DMS 273 treated with DMSO at 0.1 percent for 48 hours (cell line): Measurements from ENCODE around the gene FZD10.

ENCODE experiments used
- DNase-seq: peaks from one replicate; lab custom pipeline; 2025; lab: John Stamatoyannopoulos, UW

FZD10 gene

GRCh38 chr12:130162267-130162666 is at the start of gene FZD10:
FZD10 (plus strand) TSS chr12:130162464; CDS start chr12:130162943, 479 bp downstream.
- peak; percentile 1 for DNase-seq

DNA sequence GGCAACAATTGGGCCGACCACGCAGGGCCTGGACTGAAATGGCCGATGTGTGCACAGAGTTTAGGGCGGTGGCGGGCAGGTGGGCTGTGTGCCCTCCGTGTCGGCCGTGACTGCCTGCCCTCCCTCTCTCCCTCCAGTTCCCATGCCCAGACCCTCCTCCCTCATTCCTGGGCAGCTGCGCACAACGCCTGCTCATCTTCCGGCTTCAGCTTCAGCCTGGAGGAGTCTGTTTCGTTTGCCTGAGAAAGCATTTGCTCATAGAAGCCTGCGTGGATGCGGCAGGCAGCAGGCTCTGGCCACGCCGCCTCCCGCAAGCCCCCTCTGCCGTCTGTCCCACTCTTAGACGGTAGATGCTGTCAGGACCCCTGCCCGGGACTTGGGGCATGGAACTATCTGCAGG is 47.3 kb upstream of the FZD10 start:
- no peak for DNase-seq

GRCh38 chr12:130115646-130116045 is 46.6 kb upstream of the FZD10 start:
- no peak for DNase-seq

DNA sequence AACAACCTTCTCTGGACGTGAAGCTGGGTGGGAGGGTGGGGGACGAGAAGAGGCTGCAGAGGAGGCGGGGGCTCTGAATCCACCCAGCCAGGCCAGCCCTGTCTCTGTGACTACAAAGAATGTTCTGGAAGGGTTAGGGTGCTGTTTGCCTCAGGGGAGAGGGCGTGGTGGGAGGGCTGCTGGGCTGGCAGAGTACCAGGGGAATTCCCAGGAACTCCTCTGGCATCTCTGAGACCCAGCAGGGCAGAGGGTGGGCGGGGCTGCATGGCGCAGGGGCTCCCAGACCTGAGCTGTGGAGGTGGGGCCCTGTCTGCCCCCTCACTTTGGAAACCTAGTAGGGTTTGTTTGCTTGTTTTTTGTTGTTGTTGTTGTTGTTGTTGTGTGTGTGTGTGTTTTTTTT is 45.5 kb upstream of the FZD10 start:
- DNase-seq, result no peak

GRCh38 chr12:130117233-130117632 is 45.0 kb upstream of the FZD10 start:
- DNase-seq, result no peak

DNA sequence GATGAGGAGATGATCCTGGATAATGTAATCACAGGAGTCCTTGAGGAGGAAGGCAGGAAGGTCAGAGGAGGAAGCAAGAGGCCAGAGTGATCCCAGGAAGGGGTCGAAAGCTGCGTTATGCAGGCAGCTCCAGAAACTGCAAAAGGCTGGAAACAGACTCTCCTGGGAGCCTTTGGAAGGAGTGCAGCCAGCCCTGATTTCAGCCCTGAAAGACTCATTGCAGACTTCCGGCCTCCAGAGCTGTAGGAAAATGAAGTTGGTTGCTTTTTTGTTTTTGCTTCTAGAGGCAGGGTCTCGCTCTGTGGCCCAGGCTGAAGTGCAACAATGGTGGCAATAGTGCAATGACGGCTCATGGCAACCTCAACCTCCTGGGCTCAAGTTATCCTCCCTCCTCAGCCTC is 44.6 kb upstream of the FZD10 start:
- no peak for DNase-seq

GRCh38 chr12:130118181-130118580 is 44.1 kb upstream of the FZD10 start:
- no peak for DNase-seq

DNA sequence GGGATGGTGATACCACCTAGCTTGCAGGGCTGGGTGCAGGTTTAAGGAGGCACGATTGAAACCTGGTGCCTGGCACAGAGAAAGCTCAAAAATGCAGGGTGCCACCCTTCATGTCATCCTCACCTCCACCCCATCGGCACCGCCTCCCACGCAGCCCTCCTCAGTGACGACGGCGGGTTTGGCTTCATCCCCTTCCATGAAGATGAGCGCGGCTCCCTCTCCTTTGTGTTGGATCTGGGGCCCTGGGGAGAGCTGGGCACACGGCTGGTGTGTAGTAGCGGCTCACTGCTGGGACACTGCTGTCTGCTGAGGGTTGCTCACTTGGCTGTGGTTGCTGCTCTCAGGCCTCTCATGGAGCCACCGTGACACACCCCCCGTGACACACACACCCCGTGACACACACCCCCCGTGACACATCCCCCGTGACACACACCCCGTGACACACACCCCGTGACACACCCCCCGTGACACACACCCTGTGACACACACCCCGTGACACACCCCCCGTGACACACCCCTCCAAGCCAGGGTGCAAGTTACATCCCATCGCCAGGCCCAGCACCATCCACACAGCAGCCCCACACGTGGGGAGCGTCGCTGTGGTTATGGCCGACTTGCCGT is 42.9 kb upstream of the FZD10 start:
- DNase-seq, result no peak

DNA sequence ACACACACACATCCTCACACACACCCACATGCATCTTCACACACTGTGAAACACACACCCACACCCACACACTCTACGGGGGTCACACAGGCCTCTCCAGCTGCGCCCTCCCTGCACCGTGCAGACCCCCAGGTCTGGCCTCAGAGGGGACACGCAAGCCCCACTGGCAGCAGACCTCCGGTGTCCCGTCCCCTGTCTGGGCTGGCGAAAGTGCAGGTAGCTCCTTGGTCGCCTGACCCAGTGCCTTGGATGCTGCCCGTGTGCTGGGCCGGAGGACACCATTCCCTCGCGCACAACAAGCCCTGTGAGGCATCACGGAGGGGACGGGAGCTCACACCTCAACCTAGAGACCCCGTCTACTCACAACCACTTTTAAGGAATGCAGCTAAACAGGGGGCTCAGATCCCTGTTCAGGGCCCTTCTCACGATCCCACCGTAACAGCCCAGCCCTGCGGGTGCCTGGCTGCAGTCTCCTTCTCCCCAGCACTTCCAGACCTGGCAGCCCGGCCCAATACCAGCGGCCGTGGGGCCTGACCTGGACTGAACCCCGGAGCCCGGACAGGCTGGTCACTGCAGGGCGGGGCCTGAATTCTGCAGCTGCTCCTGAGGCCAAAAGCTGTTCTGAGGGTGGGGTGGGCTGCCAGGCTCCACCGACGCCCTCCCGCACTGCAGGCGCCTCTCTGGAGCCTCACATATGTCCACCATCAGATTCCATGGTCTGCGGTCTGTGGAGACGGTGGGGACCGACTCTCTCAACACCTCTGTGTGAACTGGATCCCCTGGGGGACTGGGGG is 42.1 kb upstream of the FZD10 start:
- DNase-seq, result no peak

- no peak for DNase-seq
Measured at GRCh38 chr12:130121226-130122000, 40.9 kb upstream of the FZD10 start.

- DNase-seq, result no peak
Measured at GRCh38 chr12:130122356-130122755, 39.9 kb upstream of the FZD10 start.

- no peak for DNase-seq
Measured at GRCh38 chr12:130124106-130124505, 38.2 kb upstream of the FZD10 start.

- no peak for DNase-seq
Measured at GRCh38 chr12:130124605-130125244, 37.5 kb upstream of the FZD10 start.

- no peak for DNase-seq
Measured at GRCh38 chr12:130126023-130126432, 36.2 kb upstream of the FZD10 start.

DNA sequence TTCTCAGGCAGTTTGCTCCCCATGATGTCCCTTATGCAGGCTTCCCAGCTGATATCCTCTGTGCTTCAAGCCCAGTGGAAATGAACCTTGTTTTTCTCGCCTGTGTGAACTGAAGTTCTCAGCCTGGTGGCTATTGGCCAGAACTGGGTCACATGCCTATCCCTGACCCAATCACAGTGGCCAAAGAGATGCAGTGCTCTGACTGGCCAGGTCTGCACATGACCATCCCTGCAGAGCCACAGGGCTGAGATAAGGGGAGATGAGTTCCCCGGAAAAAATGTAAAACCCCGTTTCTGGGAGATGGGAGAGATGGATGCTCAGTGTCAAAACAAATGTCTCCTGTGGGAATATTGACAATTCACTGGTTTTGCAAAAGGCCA is 34.7 kb upstream of the FZD10 start:
- DNase-seq, result no peak

DNA sequence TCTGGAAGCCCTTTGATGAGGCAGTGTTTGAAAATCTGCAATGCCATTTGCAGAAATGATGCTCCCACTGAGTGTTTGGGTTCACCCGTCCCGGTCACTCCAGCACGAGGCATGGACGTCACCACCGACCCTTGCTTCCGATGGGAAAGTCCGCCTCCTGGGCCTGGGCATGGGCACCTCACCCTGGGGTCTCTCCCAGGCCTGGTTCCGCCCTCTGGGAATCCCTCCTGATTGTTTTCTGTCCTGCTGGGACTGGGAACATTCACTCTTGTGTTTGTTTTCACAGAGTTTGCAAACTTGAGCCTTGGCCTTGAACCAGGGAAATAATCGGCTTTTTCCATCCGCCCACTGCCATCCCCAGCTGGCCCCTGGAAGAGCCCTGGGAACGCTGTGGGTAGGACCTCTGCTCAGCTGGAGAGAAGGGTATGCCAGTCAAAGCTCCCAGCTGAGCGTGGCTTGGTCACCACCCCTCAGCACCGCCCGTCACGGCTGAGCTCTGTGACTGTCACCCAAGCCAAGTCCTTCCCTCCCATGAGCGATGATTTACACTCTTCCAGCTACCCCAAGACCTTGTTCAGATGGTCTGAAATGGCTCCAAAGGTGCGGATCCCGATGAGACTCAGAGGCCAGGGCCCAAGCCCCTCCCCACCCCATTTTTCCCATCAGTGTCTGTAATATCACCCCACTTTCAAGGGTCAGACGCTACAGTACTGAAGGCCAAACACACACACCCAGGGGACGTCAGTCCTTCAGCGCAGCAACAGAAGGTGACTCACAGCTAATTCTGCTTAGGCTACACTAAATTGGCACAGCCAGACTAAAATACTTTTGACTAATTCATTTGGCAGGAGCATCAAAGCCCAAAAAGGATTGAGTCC is 34.1 kb upstream of the FZD10 start:
- no peak for DNase-seq

GRCh38 chr12:130128790-130129735 is 33.2 kb upstream of the FZD10 start:
- no peak for DNase-seq

GRCh38 chr12:130130346-130130745 is 31.9 kb upstream of the FZD10 start:
- DNase-seq, result no peak

GRCh38 chr12:130131025-130131424 is 31.2 kb upstream of the FZD10 start:
- no peak for DNase-seq

DNA sequence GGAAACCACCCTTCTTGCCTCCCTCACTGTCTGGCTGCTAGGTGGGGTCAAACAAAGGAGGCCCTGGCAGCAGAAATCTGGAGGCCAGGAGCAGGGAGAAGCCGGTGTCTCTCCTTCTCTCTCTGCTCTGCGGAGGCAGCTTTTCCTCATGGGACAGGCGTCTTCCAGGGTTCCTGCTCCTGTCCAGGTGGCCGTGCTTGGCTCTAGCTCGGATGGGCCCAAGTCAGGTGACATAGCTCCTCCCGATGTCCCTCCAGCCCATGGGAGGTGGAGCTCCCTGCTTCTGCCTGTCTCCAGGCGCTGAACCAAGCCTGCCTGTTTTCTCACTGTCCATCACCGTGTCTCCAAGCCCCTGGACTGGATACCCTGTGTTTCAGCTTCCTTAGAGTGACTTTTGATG is 30.5 kb upstream of the FZD10 start:
- no peak for DNase-seq
